DMS 273 treated with DMSO at 0.1 percent for 48 hours (cell line): ENCODE data around the gene STAM.

Experiments
- DNase-seq: peaks from one replicate; lab custom pipeline; 2025; lab: John Stamatoyannopoulos, UW

STAM gene

DNA sequence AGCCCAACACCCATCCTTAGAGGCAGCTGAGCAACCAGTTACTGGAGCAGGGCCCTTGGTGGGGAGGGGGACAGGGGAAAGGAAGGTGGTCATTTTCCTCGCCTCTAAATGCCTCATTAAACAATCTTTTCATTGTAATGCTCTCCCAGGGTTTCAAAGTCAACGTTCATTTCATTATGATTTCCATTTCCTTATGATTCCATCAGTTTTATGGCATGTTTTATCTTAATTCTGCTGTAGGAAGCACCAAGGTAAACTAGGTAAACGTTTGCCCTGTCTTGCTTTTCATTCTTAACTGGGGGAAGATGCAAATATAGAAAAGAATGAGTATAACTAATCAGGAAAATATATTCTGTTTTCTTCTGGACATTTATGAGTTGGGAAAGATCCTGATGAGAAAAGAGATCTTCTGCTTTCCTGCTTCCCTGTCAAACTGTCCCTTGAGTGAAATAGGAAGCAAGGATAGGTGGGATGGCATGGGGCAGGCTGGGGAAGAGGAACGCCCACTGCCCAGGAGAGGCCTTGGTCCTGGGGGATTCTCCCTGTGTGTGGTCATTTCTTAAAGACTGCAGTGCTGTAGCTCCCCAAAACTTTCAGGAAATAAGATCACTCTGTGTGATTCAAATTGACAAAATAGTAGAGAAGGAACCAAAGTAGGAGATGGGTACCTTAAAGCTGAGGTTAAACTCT is 87.5 kb downstream of the STAM start:
- no peak for DNase-seq

DNA sequence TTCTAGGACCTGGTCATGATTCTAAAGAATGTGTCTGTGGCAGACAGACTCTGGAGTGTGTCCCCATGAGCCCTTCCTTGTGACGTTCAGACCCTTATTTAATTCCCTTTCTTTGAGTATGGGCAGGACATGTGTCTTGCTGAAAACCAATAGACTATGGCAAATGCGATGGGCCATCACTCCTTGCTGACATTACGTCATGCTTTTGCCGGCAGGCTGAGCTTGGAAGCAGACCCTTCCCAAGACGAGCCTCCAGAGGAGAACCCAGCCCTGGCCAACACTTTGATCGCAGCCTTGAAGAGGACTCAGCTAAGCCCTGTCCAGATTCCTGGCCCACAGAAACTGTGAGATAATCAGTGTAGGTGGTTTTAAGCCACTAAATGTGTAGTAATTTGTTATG is 89.7 kb downstream of the STAM start:
- DNase-seq = no peak

GRCh38 chr10:17734432-17735080 is 90.6 kb downstream of the STAM start:
- no peak for DNase-seq

GRCh38 chr10:17735166-17735941 is 91.4 kb downstream of the STAM start:
- DNase-seq = no peak

DNA sequence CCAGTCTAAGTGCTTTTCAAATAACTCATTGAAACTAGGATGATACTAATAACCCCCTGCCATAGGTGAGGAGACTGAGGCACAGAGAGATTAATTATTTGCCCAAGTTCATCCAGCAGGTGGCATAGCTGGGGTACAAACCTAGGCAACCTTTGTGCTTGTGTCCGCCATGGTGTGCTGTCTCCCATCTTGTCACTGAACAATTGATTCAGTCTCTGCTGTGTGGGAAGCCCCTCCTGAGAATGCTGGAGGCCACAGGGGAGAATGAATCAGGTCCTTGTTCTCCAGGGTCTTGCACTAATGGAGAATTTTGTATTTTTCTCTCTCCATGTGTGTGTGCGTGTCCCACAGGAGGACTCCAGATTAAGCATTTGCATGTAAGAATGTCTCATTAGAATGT is 92.3 kb downstream of the STAM start:
- no peak for DNase-seq

DNA sequence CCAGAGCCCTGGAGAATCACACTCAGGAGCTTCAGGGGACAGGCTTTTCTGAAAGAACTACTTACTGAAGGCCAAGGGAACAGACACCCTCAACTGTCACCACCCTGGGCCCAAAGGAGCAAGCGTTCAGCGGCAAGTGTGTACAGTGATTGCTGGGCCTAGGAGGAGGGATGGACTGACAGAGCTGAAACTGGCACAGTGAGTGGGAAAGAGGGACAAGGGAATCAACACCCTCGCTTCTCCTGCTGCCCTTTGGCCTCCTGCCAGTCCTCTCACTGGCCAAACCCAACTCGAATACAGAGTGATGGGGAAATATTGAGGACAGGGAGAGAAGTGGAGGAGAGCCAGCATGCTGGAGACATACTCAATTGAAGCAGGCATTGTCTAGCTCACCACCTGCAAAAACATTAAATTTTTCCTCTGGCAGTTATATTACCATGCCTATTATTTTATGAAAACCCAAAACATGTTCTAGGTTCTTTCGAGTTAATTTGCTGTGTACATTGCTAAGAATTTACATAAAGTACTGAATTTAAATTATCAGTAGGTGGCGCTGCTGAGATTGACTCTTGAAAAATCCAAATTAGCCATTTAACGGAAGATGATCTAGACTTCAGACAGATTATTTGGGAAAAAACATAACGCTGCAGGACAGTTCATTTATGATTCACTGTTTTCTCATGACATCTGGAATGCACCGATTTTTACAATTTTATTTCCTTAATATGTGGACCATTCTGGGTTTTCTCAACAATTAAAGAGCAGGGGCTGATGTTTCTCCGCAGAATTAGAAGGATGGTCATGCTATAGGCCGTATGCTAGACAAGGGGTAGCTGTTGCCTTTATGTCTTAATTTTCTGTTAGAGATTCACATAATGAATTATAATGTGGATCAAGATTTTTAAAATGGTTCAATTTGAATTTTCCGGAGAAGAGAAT is 93.3 kb downstream of the STAM start:
- no peak for DNase-seq

- DNase-seq = no peak
Observed at GRCh38 chr10:17740668-17741067, 96.7 kb downstream of the STAM start.

DNA sequence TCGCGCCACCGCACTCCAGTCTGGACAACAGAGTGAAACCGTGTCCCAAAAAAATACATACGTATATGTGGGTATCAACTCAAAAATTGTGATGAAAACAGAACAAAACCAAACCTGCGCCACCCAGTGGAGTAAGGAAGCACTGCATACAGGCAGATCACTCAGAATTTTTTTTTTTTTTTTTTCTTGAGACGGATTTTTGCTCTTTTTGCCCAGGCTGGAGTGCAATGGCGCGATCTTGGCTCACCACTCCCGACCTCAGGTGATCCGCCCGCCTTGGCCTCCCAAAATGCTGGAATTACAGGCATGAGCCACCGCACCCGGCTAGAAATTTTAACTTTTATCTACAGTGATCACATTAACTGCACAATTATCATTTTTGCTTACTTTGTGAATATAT is 99.0 kb downstream of the STAM start:
- DNase-seq = no peak

DNA sequence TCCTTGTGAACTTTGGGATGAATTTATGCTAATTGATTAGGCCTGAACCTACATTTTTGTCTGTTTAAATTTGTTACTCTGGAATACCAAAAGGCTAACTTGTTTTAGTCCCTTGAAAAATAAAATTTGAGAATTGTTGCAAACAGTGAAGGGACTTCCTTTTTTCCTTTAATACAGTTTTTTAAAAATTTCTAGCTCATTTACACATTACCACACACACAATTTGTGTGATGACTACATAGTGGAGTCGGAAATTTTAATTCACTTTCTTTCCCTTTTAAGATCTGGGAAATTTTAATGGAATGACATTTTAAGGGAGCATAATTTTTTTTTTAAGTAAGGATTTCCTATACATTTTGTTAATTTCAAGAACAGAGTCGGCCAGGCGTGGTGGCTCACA is 99.5 kb downstream of the STAM start:
- no peak for DNase-seq

DNA sequence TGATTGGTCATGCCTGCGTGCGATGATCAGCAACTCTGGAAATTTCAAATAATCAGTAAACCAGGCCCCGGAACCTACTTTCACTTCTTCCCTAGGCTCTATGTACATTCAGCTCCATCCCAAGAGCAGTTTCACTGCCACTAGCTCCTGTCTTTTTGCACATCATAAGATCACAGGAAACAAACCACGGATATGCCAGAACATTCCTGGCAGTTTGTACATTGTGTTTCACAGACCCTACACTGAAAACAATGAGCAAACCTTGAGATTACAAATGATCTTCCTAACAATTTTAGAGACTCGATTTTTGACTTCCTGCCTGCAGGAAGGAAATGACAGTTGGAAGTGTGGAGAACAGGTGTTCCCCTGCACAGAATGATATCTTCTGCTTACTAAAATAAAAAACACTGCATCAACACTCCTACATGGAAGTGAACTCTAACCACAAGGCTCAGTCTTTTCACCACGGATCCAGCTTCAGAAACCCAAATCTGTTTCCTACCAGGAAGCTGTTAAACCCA is 100.5 kb downstream of the STAM start:
- no peak for DNase-seq

GRCh38 chr10:17747883-17748550 is 104.1 kb downstream of the STAM start:
- DNase-seq = no peak

DNA sequence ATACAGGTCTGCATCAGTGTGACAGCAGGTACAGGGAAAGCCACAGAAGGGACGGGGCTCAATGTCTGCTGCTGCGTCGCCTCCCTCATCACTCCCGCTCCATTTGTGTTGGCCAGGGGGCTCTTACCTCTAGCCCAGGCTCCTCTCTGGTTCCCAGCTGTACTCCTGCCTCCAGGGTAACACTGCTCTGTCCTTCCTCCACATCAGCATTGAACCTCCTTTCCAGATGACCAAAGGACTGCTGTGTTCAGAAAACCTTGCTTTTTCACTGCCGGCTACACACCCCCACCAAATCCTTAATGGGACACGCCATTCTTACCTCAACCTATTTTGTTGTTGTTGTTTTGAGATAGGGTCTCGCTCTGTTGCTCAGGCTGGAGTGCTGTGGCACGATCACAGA is 105.9 kb downstream of the STAM start:
- DNase-seq = no peak

GRCh38 chr10:17751781-17752445 is 108.0 kb downstream of the STAM start, which contains the start of gene TMEM236:
Gene TMEM236 (plus strand): TSS chr10:17752201. CDS start chr10:17752296, 95 bp downstream.
- no peak for DNase-seq

DNA sequence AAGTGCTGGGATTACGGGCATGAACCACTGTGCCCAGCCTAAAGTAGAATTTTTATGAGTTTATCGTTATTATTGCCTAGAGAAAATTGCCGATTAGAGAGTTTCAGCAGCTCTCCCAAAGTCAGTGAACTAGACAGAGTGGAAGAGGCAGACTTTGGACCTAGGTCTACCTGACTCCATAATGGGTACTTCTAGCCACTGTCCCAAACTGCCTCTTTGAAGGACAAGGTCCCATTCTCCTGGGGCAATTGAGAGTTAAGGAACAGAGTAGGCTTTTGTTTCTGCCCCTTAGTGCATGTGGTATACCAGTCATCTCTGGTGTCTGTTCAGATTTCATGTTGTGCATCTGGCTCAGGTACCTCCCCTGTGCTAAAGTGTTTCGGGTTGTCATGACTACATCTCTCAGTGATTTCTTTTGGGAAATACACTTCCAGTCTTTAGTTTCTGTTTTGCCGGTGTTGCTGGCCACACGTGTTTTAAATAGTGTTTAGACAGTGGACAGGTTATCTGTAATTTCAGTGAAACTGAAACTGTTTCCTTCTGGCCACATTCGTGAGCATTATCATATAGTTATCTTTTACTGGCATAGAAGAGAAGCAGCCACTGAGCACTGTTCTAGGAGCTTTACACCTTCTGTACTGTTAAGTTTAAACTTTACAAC is 112.7 kb downstream of the STAM start:
- no peak for DNase-seq

- no peak for DNase-seq
Observed at GRCh38 chr10:17758200-17758599, 114.2 kb downstream of the STAM start.

DNA sequence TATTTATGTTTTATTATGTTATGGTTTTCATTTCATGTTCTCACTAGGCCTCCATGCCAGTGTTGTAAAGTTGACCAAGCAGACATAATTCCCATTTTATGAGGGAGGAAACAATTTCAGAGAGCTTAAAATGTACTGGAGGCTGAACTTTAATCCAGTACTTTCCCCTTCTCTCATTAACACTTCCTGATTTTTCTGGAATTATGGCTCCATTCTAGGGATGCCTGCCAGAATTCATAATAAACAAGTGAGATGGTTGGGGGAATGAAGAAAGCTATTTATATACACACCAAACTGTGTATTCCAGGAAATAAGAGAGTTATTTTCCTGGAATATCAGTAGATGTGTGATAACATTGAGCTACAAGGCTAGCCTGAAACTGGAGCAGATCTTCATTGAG is 114.9 kb downstream of the STAM start:
- no peak for DNase-seq

- no peak for DNase-seq
Observed at GRCh38 chr10:17764142-17764541, 120.2 kb downstream of the STAM start.

DNA sequence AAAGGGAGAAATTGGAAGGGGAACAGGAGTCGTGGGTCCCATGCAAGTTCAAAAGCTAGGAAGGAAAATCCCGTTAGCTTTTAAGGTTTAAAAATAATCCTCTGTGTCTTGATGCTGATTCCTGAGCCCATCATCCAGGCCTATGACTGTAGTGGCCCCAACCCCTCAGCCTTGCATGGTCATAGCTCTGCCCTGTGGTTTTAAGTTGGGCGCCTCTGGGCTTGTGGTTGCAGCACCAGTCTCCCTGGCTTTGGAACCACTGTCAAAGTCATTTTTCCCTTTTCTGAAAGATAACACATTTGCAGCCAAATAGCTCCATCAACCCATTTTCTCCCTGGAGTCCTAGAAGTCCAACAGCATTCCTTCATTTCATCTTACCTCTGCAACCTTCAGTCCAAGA is 121.7 kb downstream of the STAM start:
- DNase-seq = no peak
